GM18861 (cell line): ENCODE results near the gene ARID5A.
A peak's percentile ranks its signal among the peaks of the same experiment; 100 is the strongest.
"Not testable (repeated sequence)": the region's sequence is repeated elsewhere in the genome, so short reads cannot be mapped to it uniquely, and the experiment has no call there.

Experiments
- ATAC-seq: cut with Tn5 transposase; IDR thresholded peaks from one replicate; pipeline ENCODE4 v1.9.1; 2021; ENCODE audit not compliant: unreplicated experiment

Gene ARID5A, protein sequence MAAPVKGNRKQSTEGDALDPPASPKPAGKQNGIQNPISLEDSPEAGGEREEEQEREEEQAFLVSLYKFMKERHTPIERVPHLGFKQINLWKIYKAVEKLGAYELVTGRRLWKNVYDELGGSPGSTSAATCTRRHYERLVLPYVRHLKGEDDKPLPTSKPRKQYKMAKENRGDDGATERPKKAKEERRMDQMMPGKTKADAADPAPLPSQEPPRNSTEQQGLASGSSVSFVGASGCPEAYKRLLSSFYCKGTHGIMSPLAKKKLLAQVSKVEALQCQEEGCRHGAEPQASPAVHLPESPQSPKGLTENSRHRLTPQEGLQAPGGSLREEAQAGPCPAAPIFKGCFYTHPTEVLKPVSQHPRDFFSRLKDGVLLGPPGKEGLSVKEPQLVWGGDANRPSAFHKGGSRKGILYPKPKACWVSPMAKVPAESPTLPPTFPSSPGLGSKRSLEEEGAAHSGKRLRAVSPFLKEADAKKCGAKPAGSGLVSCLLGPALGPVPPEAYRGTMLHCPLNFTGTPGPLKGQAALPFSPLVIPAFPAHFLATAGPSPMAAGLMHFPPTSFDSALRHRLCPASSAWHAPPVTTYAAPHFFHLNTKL

GRCh38 chr2:96536445-96537065 lies at the start of gene ARID5A:
ARID5A (plus strand) TSS chr2:96536752; CDS start chr2:96536827, 75 bp downstream.
- peak; percentile 34 for ATAC-seq

DNA sequence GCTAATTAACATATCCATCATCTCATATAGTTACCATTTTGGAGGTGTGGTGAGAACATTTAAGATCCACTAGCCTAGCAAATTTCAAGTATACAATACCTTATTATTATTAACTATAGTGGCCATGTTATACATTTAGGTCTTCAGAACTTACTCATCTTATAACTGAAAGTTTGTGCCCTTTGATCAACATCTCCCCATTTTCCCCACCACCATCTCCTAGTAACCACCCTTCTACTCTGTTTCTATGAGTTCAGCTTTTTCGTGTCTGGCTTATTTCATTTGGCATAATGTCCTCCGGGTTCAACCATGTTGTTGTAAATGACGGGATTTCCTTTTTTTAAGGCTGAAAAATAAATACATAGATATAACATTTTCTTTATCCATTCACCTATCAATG lies 47.3 kb upstream of the ARID5A start:
- no peak for ATAC-seq

GRCh38 chr2:96489663-96490062 lies 46.9 kb upstream of the ARID5A start:
- ATAC-seq: no peak

DNA sequence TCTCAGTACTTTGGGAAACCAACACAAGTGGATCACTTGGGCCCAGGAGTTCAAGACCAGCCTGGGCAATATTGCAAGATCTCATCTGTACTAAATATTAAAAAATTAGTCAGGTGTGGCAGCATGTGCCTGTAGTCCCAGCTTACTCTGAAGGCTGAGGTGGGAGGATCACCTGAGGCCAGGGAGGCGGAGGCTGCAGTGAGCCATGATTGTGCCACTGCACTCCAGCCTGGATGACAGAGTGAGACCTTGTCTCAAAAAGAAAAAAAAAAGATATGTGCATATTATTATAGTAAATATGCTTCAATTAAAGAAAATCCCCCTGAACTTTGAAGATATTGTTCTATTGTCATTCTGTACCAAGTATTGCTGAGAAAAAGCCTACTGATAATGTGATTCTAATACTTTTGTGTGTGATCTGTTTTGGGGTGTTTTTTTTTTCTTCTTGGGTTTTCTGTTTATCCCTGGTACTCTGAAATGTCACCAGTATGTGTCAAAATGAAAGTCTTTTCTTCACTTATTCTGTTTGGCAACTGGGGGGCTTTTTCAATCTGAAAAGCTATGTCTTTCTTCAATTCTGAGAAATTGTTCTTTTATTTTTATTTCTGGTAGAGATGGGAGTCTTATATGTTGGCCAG lies 44.6 kb upstream of the ARID5A start:
- ATAC-seq: no peak

- no peak for ATAC-seq
Observed at GRCh38 chr2:96493072-96493471, 43.5 kb upstream of the ARID5A start.

DNA sequence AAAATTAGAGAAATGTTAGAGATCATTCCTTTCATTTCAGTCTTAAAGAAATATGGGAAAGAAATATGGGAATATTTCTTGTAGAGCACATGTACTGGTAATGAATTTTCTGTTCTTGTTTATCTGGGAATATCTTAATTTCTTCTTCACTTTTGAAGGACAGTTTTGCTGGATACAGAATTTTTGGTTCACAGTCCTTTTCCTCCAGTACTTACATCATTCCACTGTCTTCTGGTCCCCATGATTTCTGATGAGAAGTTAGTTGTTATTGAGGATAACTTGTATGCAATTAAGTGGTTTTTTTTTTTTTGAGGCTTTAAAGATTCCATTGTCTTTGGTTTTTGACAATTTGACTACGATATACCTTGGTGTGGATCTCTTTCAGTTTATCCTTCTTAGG lies 42.4 kb upstream of the ARID5A start:
- ATAC-seq: no peak

DNA sequence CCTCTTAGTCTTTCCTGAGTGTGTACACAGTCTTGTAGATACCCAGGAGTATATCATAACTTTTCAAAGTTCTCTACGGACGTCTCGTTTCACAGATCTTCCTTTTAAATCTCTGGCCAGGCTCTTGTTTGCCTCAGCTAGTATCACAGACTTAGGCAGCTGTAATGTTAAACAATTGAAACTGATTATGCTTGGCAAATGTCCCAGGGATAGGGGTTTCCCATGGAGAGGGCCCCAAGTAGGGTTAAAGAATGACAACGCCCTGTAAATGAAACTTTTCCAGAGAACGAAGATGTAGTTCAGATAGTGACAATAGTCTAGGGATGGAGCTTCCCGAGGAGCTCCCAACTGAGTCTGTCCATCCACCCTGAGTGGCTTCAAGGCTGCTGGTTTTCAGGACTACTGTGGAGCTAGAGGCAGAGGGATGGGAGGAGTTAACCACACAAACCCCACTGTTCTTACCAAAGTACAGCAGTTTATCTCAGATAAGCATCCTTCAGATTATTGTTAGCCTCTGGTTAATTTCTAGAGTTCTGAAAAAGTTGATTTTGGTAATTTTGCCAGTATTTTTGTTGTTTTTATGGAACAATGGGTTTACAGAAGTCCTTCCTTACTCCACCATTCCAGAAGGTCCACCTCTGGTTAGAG lies 40.4 kb upstream of the ARID5A start:
- ATAC-seq: no peak

DNA sequence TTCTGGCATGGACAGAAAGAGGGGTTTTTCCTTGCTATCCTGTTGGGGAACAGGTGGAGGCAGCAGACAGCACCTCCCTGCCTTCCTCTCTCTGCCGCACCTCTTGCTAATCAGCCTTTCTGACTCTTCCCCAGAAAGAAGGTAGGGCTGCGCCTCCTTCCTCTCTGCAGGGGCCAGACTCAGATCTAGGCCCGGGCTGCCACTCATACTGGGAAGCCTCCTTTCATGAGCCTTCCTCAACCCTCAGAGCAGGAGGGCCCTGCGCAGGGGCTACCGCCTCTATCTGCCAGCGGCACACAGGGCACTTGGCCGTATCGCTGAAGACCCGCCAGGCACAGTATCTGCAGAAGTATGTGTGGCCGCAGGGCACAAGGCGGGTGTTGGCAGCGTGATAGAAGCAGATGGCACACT lies 38.5 kb upstream of the ARID5A start:
- ATAC-seq: no peak

DNA sequence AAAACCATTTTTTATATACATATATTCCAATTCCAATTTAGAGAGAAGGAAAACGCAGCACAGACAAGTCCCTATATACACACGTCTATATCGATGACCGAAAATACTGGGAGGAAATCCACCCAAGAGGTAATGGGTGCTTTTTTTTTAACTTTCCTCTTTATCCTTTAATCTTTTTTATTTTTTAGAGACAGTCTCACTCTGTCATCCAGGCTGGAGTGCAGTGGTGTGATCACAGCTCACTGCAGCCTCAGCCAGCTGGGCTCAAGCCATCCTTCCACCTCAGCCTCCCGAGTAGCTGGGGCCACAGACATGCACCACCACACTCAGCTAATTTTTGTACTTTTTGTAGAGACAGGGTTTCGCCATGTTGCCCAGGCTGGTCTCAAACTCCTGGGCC lies 37.9 kb upstream of the ARID5A start:
- not testable (repeated sequence) for ATAC-seq

- no peak for ATAC-seq
Observed at GRCh38 chr2:96499061-96499960, 37.2 kb upstream of the ARID5A start.

GRCh38 chr2:96500385-96501066 lies 36.0 kb upstream of the ARID5A start:
- no peak for ATAC-seq

GRCh38 chr2:96501471-96501874 lies 35.1 kb upstream of the ARID5A start:
- peak; percentile 56 for ATAC-seq

DNA sequence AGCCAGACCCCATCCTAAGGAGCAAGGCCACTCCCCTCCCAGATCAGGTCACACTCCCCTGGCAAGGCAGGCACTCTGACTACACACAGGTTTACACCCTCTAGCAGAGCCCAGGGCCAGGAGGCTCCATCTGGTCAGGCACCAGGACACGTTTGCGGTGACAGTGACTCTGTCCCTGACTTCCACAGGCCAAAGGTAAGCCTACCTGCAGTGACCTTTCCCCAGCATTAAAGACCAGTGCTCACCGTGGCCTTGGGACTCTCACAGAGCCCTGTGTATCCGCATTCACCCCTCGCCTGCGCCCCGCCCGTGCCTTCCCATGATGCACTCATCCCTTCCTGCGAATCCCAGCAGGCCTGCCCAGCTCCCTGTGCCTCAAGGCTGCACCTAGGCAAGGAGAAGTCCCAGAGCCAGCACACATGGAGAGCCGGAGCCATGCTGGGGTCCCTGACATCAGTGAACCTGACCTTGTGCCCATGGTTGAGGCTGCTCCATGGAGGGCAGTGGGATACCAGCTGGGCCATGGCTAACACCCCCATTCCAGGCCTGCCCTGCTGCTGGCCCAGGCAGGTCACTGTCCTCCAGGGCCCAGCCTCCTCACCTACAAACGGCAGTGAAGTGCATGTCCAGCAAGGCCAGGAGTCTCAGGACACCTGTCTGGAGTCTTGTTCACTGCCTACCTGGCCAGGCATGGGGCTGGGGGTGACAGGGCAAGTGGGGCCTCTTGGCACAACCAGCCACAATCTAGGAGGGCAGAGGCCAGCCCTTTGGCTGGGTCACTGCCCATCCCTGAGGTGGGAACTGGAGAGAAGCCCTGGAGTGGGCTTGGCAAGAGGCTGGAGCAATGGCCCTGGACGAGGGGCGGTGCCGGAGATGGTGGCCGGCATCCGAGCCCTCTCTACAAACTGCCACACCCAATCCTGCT lies 34.4 kb upstream of the ARID5A start:
- no peak for ATAC-seq

DNA sequence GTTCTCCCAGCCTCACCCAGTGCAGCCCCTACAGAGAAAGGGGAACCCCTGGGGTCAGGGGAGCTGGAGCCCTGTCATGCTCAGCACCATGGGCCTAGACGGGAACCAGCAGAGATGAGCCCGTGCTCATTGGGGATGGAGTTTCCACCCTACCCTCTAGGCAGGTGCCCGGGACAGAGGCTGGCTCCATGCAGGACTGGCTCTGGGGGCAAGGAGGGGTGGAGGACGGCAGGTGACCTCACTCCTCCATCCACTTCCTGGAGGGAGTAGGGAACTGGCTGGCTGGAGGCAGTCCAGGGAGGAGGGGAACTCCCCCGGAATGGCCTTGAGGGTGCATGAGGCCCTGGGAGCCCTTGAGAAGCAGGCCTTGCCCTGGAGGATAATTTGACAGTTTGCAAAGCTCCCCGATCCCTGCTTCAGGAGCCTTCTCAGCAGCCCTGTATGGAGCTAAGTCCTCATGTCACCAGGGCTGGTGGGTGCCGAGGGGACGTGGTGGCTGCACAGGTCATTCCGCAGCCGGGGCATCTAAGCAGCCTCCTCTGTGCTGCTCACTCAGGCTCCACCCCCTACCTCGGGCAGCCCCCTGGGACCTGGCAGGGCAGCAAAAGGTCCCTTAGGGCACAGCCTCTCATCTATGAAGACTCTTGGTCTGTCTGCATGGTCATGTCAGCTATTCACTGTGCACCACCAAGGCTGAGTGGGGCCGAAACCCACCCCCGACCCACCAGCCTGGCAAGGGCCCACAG lies 33.5 kb upstream of the ARID5A start:
- ATAC-seq: no peak

GRCh38 chr2:96503637-96504243 lies 32.8 kb upstream of the ARID5A start:
- ATAC-seq: no peak

DNA sequence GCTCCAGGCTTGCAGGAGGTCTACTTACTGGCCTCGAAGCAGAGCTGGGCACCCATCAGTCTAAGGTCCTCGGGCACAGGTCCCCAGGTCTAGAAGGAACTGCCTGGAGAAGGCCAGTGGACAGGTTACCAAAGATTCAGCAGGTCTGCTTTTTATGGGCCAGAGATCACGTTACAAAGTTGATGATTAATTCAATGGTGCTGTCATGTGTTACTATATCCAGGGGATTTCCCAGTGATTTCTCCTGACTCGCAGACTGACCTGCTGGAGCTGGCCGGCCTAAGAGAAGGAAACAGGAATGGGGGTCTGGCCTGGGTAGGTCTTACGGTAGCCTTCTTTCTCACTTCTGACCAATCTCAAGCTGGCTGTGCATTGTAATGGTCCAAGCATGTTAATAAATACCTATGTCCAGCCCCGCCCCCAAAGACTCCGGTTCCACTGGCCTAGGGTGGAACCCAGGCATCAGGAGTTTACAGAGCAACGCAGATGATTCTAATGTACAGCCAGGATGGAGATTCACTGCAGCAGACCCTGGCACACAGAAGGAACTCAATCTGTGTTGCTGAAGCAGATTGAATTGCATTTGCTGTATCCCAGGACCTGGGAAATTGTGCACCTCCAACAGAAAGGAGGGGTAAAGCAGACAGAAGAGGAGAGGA lies 31.2 kb upstream of the ARID5A start, which contains the start of gene NEURL3:
TSS of gene NEURL3 (minus strand) at position 127 of the 659 bp plus-strand sequence. CDS start at position 56, 71 bp downstream.
- ATAC-seq: no peak
